HG03469 (cell line): Measurements from ENCODE around the gene TMEM179.
"Not testable (repeated sequence)": the region's sequence is repeated elsewhere in the genome, so short reads cannot be mapped to it uniquely, and the experiment has no call there.

Experiments used
- ATAC-seq: cut with Tn5 transposase; IDR thresholded peaks from one replicate; pipeline ENCODE4 v1.9.1; 2021; ENCODE audit warnings: mild to moderate bottlenecking, moderate library complexity, moderate number of reproducible peaks; ENCODE audit not compliant: unreplicated experiment

Gene TMEM179

GRCh38 chr14:104638190-104638589, 33.6 kb upstream of the TMEM179 start:
- no peak for ATAC-seq

- no peak for ATAC-seq
These were observed 33.0 kb upstream of the TMEM179 start for GRCh38 chr14:104637546-104638003.

GRCh38 chr14:104636846-104637545, 32.4 kb upstream of the TMEM179 start:
- ATAC-seq, result not testable (repeated sequence)

DNA sequence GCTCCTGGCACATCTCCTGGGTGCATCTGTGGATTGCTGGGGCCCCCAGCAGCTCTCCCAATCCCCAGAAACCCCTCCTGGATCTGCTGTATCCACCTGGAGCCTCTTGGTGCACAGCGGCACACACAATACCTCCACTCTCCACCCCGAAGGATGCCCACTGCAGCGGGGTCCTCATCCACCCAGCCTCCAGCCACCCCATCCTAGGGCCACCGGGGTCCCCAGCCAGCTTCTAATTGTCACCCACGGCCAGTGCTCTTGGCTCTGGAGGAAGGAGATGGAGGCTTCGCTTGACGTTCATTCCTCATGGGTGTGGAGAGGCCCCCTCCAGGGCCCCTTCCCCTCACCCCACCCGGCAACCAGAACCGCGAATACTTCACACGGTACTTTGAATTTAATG, 31.6 kb upstream of the TMEM179 start:
- no peak for ATAC-seq

DNA sequence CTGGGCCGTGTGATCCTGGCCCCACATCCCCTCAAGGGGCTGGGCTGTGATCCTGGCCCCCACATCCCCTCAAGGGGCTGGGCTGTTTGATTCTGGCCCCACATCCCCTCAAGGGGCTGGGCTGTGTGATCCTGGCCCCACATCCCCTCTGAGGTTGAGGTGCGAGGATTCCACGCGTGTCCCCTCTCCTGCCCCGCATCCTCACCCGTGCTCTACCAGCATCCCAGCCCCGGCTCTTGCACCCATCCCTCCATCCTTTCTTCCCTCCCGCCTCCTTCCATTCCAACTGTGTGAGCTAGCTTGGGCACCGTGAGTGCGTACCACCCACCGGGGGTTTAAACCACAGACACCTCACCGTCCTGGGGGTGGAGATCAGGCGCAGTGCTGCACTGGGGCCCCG, 31.1 kb upstream of the TMEM179 start:
- ATAC-seq, result no peak

DNA sequence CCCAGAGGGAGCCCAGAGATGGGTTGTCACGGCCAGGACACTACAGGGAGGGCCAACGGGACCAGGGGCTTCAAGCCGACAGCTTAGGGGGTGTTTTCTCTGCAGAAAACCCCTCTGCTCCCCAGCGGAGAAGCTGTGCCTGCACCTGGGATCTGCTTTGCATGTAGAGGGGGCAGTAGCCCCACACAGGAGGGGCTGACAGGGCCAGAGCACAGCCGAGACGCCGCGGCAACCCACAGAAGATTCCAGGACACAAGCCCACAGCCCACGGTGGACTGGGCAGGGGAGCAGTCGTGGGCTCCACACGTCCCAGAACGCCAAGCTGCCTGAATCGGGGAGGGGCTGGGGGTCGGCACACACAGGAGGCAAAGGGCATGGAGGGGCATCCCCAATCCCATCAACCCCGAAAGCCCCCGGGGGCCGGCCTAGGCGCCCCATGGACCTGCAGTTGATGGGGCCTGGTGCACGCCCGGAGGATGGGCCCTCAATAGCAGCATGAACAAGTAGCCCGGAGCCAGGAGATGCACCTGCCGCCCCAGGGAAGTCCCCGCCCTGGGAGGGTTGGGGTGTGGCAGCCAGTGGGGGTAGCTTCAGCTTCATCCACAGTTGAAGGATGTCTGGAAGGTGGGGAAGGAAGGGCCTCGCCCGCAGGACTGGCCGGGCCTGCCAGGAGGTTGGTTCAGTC, 30.5 kb upstream of the TMEM179 start:
- ATAC-seq, result no peak

DNA sequence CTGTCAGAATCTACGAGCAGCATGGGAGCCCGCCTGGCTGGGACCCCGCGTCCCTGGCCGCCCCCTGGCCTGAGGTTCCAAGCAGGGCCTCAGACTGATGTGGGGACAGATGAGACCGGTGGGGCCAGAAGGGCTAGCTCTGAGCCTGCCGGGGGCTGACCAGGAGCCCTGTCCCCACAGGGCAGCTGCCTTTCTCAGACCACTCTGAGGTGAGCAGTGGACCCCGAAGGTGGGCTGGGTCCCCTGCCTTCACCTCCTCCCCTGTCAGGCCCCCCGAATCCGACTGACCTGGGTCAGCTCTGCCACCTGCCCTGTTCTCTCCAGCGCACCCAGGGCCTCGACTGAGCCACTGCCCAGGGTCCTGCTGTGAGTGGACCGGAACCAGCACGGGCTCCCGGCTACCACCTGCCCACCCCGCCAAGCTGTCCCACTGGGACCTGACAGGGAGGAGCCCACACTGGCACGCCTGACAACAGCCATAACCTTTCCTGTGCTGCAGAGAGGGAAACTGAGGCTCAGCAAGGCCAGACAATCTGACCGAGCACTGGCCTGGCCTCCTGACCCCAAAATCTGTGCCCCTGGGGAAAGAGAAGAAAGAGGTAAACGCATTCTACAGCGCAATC, 29.7 kb upstream of the TMEM179 start:
- no peak for ATAC-seq

DNA sequence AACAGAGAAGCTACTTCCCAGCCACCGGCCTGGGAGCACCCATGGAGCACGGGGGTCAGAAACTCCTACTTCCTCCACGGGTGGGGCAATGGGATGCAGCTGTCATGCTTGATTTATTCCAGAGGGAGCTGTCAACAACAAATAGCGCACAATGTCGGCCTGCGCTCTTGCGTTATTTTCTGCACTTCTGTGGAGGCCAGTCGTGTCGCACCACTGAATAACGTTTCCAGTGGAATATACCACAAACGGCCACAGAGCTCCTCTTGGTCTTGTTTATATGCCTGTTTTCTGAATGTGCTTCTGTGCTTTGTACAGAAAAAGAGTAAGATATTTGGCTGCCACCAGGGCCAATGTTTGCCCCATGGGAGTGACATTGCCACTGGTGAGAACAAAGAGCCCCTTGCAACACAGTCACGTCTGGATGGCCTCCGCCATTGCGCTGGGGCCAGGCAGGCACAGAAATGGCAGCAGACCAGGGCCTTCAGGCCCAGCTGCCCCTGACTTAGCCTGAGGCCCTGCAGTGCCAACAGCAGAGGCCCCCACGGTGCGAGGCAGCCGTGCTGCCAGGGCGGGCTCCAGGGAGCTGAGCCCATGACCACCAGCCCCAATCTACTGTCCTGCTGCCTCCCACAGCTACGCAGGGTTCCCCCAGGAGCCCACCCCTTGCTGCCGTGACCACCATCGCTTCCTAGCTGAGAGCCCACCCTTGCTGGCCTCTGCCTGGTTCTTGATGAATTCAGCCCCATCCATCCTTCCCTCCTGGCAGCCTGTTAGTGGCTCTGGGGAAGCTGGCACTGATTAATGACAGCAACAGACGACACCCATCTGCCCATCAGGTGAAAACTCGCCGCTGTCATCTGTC, 28.9 kb upstream of the TMEM179 start:
- no peak for ATAC-seq

DNA sequence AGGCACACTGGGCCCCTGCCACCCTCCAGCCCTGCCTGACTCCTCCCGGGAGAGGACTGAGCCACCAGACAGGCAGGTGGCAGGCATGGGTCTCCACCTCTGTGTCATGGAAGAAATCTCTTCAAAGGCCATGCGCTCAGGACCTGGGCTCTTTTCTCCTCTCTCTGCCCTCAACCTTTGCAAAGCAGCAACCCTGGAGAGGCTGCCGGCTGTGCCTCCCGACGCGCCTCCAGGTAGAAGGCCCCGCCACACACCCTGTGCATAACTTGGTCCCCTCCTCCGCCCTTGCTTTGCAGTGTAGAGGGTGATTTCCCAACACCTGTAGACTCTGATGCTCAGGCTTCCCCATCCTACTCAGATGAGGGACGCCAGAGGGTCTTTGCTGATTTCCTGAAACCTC, 28.2 kb upstream of the TMEM179 start:
- no peak for ATAC-seq

DNA sequence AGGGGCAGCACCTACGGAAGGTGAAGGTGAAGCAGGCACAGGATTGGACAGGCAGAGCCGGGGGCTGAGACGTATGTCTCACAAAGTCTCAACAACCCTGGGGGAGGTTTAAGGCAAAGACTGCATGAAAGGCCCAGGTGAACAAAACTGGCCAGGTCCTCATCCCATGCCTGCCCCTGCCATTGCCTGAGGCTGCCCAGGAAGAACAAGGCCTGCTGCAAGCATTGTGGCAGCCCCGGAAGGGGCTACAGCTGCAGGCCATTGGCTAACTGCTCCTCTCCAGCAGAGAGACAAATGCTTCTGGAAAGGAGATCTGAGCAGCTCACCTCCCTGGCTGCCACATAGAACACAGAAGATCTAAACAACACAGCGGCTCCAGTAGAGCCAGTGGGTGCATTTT, 20.4 kb upstream of the TMEM179 start:
- ATAC-seq, result no peak

DNA sequence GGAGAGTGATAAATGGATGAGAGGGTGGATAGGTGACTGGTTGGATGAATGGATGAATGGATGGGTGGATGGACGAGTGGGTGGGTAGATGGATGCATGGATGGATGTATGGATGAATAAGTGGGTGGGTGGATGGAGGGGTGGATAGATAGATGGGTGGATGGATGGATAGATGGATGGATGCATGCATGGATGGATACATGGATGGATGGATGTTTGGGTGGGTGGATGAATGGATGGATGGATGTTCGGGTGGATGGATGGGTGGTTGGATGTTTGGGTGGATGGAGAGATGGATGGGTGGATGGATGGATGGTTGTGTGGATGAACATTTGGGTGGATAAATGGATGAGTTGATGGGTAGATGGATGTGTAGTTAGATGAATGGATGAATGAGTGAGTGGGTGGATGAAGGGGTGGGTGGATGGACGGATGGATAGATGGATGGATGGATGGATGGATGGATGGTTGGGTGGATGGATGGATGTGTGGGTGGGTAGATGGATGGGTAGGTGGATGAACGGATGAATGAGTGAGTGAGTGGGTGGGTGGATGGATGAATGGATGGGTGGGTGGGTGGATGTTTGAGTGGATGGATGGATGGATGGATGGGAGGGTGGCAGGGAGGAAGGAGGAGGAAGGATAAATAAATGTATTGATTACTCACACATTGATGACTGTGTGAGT, 9.7 kb upstream of the TMEM179 start:
- no peak for ATAC-seq

DNA sequence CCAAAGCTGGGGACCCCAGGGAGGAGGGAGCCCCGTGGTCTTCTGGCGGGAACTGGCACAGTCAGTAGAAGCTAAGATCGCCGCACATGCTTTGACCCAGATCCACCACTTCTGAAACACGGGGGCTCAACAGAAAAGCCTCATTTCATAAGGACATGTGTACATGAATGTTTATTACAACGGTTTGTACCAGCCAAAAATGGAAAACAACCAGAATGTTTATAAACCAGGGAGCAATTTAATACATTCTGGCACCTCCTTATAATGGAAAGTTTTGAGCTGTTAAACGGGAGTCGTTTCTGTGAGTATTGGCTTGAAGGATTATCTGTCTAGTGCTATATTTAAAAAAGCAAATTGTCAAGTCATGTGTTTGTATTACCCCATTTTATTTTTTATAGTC, 7.3 kb upstream of the TMEM179 start:
- ATAC-seq, result no peak

DNA sequence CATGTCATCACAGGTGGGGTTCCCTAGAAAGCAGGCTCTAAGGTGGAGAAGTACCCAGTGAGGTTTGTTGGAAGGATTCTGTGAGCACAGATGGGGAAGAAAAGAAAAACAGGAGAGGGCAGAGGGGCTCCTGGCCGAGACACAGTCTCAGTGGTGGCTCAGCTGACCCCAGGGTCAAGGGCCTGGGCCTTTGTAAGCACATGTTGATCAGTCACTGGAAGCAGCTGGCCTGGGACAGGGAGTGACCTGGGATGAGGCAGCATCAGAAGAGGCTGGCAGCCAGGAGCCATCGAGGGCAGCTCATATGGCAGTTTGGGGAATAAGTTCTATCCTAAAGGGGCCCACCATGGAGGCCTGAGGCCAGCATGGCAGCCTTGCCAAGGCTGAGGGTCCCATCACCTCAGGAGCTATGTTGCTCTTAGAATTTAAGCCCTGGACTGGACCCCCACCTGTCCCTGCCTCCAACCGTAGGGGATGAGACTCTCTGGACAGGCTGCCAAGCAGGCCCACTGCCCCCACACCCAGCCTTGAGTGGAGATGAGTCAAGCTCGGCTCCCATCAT, 6.3 kb upstream of the TMEM179 start:
- ATAC-seq, result no peak

DNA sequence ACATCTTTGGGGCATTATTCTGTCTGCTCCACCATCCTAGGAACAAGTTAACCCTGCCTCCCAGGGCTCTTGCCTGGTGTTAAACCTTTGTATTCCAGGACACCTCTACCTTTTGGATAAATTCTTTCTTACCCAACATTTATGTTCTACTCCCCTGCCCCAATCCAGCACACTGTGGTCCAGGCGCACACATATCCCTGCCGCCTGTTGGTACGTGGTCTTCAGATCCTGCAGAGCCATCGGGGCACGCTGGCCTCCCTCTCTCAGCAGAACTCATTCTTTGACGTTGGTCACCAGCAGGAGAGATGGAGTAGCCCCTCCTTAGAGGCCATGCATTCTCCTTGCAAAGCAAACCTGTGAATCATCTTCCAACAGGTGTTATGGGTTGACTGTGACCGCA, 5.1 kb upstream of the TMEM179 start:
- ATAC-seq, result no peak

DNA sequence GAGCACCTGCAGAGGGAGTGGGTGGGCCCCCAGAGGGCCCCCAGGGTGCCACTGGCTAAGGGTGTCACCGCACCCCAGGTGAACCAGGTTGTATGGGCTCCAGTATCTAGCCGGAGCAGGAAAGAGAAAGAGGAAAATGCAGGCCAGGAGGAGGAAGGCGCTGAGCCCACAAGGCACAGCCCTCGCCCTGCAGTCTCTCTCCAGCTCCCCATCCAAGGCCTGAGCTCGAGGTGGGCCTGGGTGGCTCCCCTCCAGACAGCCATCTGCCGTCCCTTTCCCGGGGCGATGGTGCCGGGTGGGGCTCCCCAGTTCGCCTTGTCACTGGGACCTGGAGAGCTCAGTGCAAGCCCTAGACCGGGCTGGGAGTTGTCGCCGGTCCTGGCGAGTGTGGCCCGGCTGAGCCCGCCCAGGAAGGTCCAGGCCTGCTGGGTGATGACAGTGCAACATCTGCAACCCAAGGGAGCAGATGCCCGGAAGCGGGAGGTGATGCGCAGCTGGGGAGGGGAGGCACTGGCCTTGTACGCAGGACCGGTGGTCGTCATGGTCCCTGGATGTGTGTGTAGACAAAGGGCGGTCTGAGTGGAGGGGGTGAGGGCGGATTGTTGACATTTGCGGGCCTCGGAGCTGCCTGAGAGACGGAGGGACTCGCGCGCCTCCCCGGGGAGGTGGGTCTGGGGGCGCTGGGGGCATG, 716 bp downstream of the TMEM179 start:
- ATAC-seq, result no peak

DNA sequence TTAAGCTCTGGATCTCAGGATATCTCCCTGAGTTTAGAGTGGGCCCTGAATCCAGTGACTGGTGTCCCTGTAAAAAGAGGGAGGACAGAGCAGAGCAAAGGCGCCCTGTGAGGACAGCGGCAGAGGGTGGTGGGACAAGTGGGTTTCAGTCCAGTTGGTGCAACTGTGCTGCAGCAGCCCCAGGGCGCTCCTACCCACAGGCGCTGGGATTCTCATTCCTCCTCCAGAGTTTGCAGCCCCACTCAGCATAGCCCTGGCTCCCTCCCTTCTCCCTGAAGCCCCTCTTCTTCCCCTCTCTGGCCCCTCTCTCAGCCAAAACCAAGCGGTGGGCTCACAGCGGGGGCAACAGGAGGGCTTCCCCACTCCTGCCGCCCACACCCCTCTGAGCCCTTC, 1.6 kb downstream of the TMEM179 start:
- ATAC-seq, result no peak

- no peak for ATAC-seq
These were observed 2.1 kb downstream of the TMEM179 start for GRCh38 chr14:104602315-104602932.

DNA sequence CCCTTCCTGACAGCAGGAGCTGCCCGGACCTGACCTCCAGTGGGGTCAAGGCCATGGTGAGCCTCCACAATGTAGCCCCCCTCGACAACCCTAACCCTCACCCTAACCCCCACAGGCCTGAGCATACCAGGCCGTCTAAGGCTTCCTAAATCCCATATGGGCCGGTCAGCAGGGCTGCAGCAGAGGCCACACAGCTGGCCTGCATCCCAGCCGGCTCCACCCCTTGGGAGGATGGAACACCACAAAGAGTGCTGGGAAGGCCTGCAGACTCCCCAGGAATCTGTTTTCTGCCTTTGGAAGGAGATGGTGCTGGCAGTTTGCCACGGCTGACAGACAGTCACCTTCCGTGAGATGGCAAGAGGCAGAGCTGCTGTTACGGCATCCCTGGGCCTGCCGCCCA, 2.8 kb downstream of the TMEM179 start:
- no peak for ATAC-seq

- ATAC-seq, result no peak
These were observed 3.8 kb downstream of the TMEM179 start for GRCh38 chr14:104600805-104601204.
